ENCODE measurements around the gene TCEAL3.
"Not testable (repeated sequence)": the region's sequence is repeated elsewhere in the genome, so short reads cannot be mapped to it uniquely, and the experiment has no call there.

The TCEAL3 gene

GRCh38 chrX:103607364-103608305, at the start of gene TCEAL3:
TCEAL3 (plus strand) TSS chrX:103607963; CDS start chrX:103609065, 1,102 bp downstream.
- DNase-seq: peak; percentile 55 to 58

- DNase-seq: no peak
Measured at GRCh38 chrX:103560256-103560655, 47.5 kb upstream of the TCEAL3 start.

- no peak for DNase-seq
Measured at GRCh38 chrX:103562801-103563200, 45.0 kb upstream of the TCEAL3 start.

GRCh38 chrX:103565197-103565596, 42.6 kb upstream of the TCEAL3 start:
- DNase-seq: no peak

GRCh38 chrX:103565752-103566151, 42.0 kb upstream of the TCEAL3 start:
- no peak for DNase-seq

- DNase-seq: no peak
Measured at GRCh38 chrX:103571121-103571520, 36.6 kb upstream of the TCEAL3 start.

- no peak for DNase-seq
Measured at GRCh38 chrX:103571726-103572125, 36.0 kb upstream of the TCEAL3 start.

- no peak for DNase-seq
Measured at GRCh38 chrX:103573202-103573601, 34.6 kb upstream of the TCEAL3 start.

GRCh38 chrX:103584596-103584995, 23.2 kb upstream of the TCEAL3 start:
- DNase-seq: no peak

GRCh38 chrX:103585411-103586313, 22.1 kb upstream of the TCEAL3 start, which contains the start of gene TCEAL4:
TCEAL4 (plus strand) TSS chrX:103585515; CDS start chrX:103586676, 1,161 bp downstream.
- peak; percentile 29 to 37 for DNase-seq

- DNase-seq: no peak
Measured at GRCh38 chrX:103586314-103586646, 21.5 kb upstream of the TCEAL3 start.

- no peak for DNase-seq
Measured at GRCh38 chrX:103586659-103587058, 21.1 kb upstream of the TCEAL3 start.

- not testable (repeated sequence) for DNase-seq
Measured at GRCh38 chrX:103592295-103592694, 15.5 kb upstream of the TCEAL3 start.

GRCh38 chrX:103595202-103595601, 12.6 kb upstream of the TCEAL3 start:
- not testable (repeated sequence) for DNase-seq

- no peak for DNase-seq
Measured at GRCh38 chrX:103608306-103608963, 672 bp downstream of the TCEAL3 start.

- no peak for DNase-seq
Measured at GRCh38 chrX:103610282-103610681, 2.5 kb downstream of the TCEAL3 start.

- no peak for DNase-seq
Measured at GRCh38 chrX:103613362-103613890, 5.7 kb downstream of the TCEAL3 start.

GRCh38 chrX:103614999-103615398, 7.2 kb downstream of the TCEAL3 start:
- DNase-seq: no peak

GRCh38 chrX:103615781-103616371, 8.1 kb downstream of the TCEAL3 start:
- DNase-seq: no peak

GRCh38 chrX:103616676-103617186, 9.0 kb downstream of the TCEAL3 start:
- no peak for DNase-seq

GRCh38 chrX:103624111-103624510, 16.3 kb downstream of the TCEAL3 start:
- no peak for DNase-seq

GRCh38 chrX:103626855-103627254, 19.1 kb downstream of the TCEAL3 start:
- no peak for DNase-seq

Measured in CD4-positive, alpha-beta T cell treated with Interleukin-4 for 1 hour (primary cell).